RWPE2 (cell line): ENCODE results near the gene TCTN3.

Experiments
- ATAC-seq: fragments of 200-7000 bp; cut with Tn5 transposase; 3 replicates; pipeline ENCODE4 v1.9.1; 2021; ENCODE audit warnings: low read depth
- DNase-seq: peaks from one replicate; pipeline ENCODE4 v3.0.0-alpha.2; 2020; ENCODE audit warnings: low spot score
- H3K27ac ChIP-seq: fragments of 450-650 bp; 2 replicates; pipeline ENCODE4 v1.5.1; 2017; ENCODE audit warnings: mild to moderate bottlenecking; ENCODE audit not compliant: poor library complexity, severe bottlenecking
- H3K27me3 ChIP-seq: fragments of 250-450 bp; sonication (Bioruptor Pico); 2 replicates; pipeline ENCODE4 v1.5.1; 2021; ENCODE audit warnings: mild to moderate bottlenecking, moderate library complexity; ENCODE audit not compliant: insufficient read depth, poor library complexity, severe bottlenecking
- H3K36me3 ChIP-seq: fragments of 250-450 bp; sonication (Bioruptor Pico); 2 replicates; pipeline ENCODE4 v1.5.1; 2020; ENCODE audit warnings: low read depth, mild to moderate bottlenecking, moderate library complexity
- H3K4me1 ChIP-seq: fragments of 250-450 bp; sonication (Bioruptor Pico); 2 replicates; pipeline ENCODE4 v1.5.1; 2021; ENCODE audit warnings: mild to moderate bottlenecking, moderate library complexity; ENCODE audit not compliant: insufficient read depth, poor library complexity, severe bottlenecking
- H3K4me3 ChIP-seq: fragments of 250-450 bp; sonication (Bioruptor Pico); 2 replicates; pipeline ENCODE4 v1.5.1; 2021; ENCODE audit warnings: mild to moderate bottlenecking, moderate library complexity; ENCODE audit not compliant: severe bottlenecking
- H3K9me3 ChIP-seq: fragments of 250-450 bp; sonication (Bioruptor Pico); 2 replicates; pipeline ENCODE4 v1.5.1; 2021; ENCODE audit warnings: mild to moderate bottlenecking, moderate library complexity; ENCODE audit not compliant: severe bottlenecking
- TF ChIP-seq, protein P1 (sequence below): fragments of 450-650 bp; IDR thresholded peaks from one replicate; pipeline ENCODE4 v1.5.1; 2017; ENCODE audit warnings: mild to moderate bottlenecking, moderate library complexity; ENCODE audit not compliant: poor library complexity, severe bottlenecking

TCTN3 gene

DNA sequence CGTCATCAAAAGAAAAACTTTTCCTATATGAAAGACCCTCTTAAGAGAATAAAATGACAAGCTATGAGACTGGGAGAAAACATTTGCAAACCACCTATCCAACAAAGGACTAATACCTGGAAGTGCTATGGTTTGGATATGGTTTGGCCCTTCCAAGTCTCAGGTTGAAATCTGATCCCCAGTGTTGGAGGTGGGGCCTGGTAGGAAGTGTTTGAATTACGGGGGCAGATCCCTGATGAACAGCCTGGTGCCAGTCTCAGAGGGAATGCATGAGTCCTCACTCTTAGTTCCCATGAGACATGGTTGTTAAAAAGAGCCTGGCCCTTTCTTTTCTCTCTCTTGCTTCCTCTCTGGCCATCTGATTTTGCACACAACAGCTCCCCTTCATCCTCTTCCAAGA is 43.5 kb downstream of the TCTN3 start:
- no peaks in the 10 kb centered on the region for H3K4me1 ChIP-seq
- ATAC-seq, result no peak
- H3K9me3 ChIP-seq, result no peaks in the 10 kb centered on the region
- H3K36me3 ChIP-seq, result peaks cover 71% of the 10 kb centered on the region
- DNase-seq, result no peak
- H3K4me3 ChIP-seq, result no peak overlapping the region
- H3K27ac ChIP-seq, result no peak overlapping the region
- TF ChIP-seq, protein P1, sequence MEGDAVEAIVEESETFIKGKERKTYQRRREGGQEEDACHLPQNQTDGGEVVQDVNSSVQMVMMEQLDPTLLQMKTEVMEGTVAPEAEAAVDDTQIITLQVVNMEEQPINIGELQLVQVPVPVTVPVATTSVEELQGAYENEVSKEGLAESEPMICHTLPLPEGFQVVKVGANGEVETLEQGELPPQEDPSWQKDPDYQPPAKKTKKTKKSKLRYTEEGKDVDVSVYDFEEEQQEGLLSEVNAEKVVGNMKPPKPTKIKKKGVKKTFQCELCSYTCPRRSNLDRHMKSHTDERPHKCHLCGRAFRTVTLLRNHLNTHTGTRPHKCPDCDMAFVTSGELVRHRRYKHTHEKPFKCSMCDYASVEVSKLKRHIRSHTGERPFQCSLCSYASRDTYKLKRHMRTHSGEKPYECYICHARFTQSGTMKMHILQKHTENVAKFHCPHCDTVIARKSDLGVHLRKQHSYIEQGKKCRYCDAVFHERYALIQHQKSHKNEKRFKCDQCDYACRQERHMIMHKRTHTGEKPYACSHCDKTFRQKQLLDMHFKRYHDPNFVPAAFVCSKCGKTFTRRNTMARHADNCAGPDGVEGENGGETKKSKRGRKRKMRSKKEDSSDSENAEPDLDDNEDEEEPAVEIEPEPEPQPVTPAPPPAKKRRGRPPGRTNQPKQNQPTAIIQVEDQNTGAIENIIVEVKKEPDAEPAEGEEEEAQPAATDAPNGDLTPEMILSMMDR, result no peak
- H3K27me3 ChIP-seq, result no peaks in the 10 kb centered on the region

DNA sequence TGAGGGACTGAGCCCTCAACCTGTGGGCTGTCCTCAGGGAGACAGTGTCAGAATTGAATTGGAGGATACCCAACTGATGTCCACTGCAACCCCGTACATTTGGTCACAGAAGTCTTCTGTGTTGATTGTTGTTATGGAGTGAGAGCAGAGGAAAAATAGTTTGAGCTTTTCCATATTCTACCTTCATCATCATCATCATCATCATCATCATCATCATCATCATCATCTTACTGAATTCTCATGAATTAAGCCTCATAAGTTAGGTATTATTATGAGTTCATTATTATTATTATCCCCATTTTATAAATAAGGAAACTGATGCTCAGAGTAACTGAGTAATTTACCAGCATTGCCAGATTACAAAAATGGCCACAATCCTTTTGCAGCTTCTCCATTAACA is 45.6 kb downstream of the TCTN3 start:
- no peaks in the 10 kb centered on the region for H3K9me3 ChIP-seq
- TF ChIP-seq, protein P1, result no peak
- no peak overlapping the region for H3K4me3 ChIP-seq
- no peaks in the 10 kb centered on the region for H3K4me1 ChIP-seq
- DNase-seq, result no peak
- H3K27me3 ChIP-seq, result no peaks in the 10 kb centered on the region
- no peak for ATAC-seq
- no peak overlapping the region for H3K27ac ChIP-seq
- H3K36me3 ChIP-seq, result peaks cover 77% of the 10 kb centered on the region

DNA sequence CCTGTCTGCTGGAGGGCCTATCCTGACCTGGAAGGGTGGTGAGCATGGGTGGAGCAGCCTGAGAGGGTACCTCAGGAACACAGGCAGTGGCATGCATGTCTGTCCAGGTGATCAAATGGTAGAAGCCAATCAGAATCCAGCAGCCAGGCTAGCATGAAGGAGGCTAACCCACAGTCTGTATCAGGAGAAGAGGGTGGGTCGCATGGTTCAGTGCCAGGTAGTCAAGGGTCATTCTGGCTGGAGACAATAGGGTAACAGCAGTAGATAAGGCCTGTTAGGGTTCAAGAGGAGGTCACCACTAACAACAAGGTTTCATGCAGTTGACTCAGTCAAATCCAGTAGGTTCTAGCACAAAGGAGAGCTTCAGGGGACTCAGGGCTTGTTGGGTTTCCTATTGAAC is 47.6 kb downstream of the TCTN3 start:
- no peak overlapping the region for H3K27ac ChIP-seq
- peaks cover 75% of the 10 kb centered on the region for H3K36me3 ChIP-seq
- no peak overlapping the region for H3K4me3 ChIP-seq
- no peaks in the 10 kb centered on the region for H3K27me3 ChIP-seq
- no peak for ATAC-seq
- no peak for DNase-seq
- no peaks in the 10 kb centered on the region for H3K9me3 ChIP-seq
- H3K4me1 ChIP-seq, result no peaks in the 10 kb centered on the region
- TF ChIP-seq, protein P1, result no peak

DNA sequence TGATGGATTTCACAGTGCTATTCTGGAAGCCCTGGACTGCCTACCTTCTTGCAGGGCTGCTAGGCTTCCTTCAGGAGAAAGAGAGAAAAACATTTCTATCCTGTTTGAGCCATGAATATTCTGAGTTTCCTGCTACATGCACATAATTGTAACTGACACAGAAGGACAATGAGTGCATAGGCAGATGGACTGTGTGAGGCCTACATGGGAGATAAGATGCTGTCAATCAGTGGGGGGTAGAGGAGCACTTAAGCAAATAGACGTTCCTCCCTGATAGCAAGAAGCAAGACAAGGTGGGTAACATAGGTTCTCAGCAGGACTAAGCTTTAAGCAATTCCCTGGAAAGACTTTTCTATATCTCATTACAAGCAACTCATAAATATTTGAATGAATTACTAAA is 48.8 kb downstream of the TCTN3 start:
- no peaks in the 10 kb centered on the region for H3K9me3 ChIP-seq
- no peak overlapping the region for H3K27ac ChIP-seq
- H3K4me1 ChIP-seq, result no peaks in the 10 kb centered on the region
- TF ChIP-seq, protein P1, result no peak
- peaks cover 73% of the 10 kb centered on the region for H3K36me3 ChIP-seq
- ATAC-seq (no peak), DNase-seq (no peak)
- H3K27me3 ChIP-seq, result no peaks in the 10 kb centered on the region
- H3K4me3 ChIP-seq, result no peak overlapping the region

DNA sequence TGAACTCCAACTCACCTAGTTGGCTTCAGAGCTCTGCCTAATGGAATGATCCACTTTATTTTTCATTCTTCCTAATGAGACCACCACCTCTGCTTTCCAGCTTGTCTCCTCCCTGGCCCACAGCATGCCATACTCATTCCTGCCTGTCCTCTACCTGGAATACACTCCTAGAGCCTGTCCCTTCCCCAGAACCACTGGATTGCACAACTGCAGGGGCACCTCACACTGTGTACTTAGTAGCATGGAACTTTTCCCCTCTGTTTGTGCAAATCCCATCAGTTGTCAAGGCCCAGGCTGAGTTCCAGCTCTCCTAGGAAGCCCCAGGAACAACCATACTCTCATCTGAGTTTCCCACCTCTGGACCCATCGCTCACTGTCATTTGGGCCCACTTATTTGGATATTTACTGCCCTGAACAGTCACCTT is 52.8 kb downstream of the TCTN3 start:
- no peaks in the 10 kb centered on the region for H3K27me3 ChIP-seq
- ATAC-seq (no peak), DNase-seq (no peak)
- no peak overlapping the region for H3K4me3 ChIP-seq
- H3K9me3 ChIP-seq, result no peaks in the 10 kb centered on the region
- TF ChIP-seq, protein P1, result no peak
- H3K27ac ChIP-seq, result no peak overlapping the region
- H3K36me3 ChIP-seq, result peaks cover 76% of the 10 kb centered on the region
- no peaks in the 10 kb centered on the region for H3K4me1 ChIP-seq
